Neural cell (in vitro differentiated cells): Measurements from ENCODE around the gene CYB561. TPM values are rescaled to one million over a fixed set of nuclear protein-coding genes. Genes with fewer than 3 reads are reported as not detected.

Experiments used
- H2AFZ ChIP-seq: fragments of 200-600, 300-800 bp; sonication (generic), shearing (Covaris generic); 2 replicates; pipeline ENCODE4 v1.6.0; 2014; ENCODE audit warnings: low read depth, mild to moderate bottlenecking, antibody characterized with exemption, low read length, moderate library complexity
- H3F3A ChIP-seq: fragments of 200-600 bp; shearing (Covaris generic); 2 replicates; pipeline ENCODE4 v1.6.1; 2016; ENCODE audit warnings: mild to moderate bottlenecking, moderate library complexity, mixed read lengths, antibody characterized with exemption, low read length; ENCODE audit not compliant: insufficient read depth, poor library complexity, severe bottlenecking
- H3K27ac ChIP-seq: fragments of 200-600, 300-800 bp; sonication (generic), shearing (Covaris generic); 2 replicates; pipeline ENCODE4 v1.5.1; 2014; ENCODE audit warnings: mild to moderate bottlenecking, low read length, moderate library complexity
- H3K27me3 ChIP-seq: fragments of 300-800, 200-600 bp; sonication (generic), shearing (Covaris generic); 2 replicates; pipeline ENCODE4 v1.6.0; 2014; ENCODE audit warnings: mild to moderate bottlenecking, low read depth, low read length, moderate library complexity; ENCODE audit not compliant: insufficient read depth
- H3K36me3 ChIP-seq: fragments of 300-800, 200-600 bp; sonication (generic), shearing (Covaris generic); 2 replicates; pipeline ENCODE4 v1.5.1; 2014; ENCODE audit warnings: mild to moderate bottlenecking, antibody characterized with exemption, low read length, moderate library complexity; ENCODE audit not compliant: insufficient read depth
- H3K4me2 ChIP-seq: fragments of 300-800, 200-600 bp; sonication (generic), shearing (Covaris generic); 2 replicates; pipeline ENCODE4 v1.6.0; 2014; ENCODE audit warnings: mild to moderate bottlenecking, low read length
- H3K4me3 ChIP-seq: fragments of 300-800, 200-600 bp; sonication (generic), shearing (Covaris generic); 2 replicates; pipeline ENCODE4 v1.5.1; 2014; ENCODE audit warnings: mild to moderate bottlenecking, low read length, moderate library complexity
- H3K79me2 ChIP-seq: fragments of 200-600 bp; shearing (Covaris generic); replicated peaks from 2 replicates; pipeline ENCODE4 v1.6.0; 2014; ENCODE audit warnings: mild to moderate bottlenecking, low read length, moderate library complexity; ENCODE audit not compliant: insufficient read depth
- H3K9ac ChIP-seq: fragments of 300-800, 200-600 bp; sonication (generic), shearing (Covaris generic); 2 replicates; pipeline ENCODE4 v1.6.1; 2016; ENCODE audit warnings: mild to moderate bottlenecking, low read length, mixed read lengths
- H3K9me2 ChIP-seq: fragments of 200-600 bp; shearing (Covaris generic); 2 replicates; pipeline ENCODE4 v1.6.1; 2016; ENCODE audit warnings: mild to moderate bottlenecking, low read length, mixed read lengths; ENCODE audit not compliant: insufficient read depth
- H3K9me3 ChIP-seq: fragments of 200-600, 300-800 bp; sonication (generic), shearing (Covaris generic); 2 replicates; pipeline ENCODE4 v1.6.1; 2016; ENCODE audit warnings: mild to moderate bottlenecking, mixed run types, low read length, moderate library complexity, mixed read lengths
- H4K20me1 ChIP-seq: fragments of 200-600 bp; shearing (Covaris generic); 2 replicates; pipeline ENCODE4 v1.6.1; 2016; ENCODE audit warnings: mild to moderate bottlenecking, mixed run types; ENCODE audit not compliant: insufficient read depth
- EP300 ChIP-seq: fragments of 450-650 bp; conservative IDR thresholded peaks from 2 replicates; pipeline ENCODE4 v1.6.1; 2014; ENCODE audit warnings: antibody characterized with exemption, mild to moderate bottlenecking, moderate library complexity; ENCODE audit not compliant: poor library complexity, severe bottlenecking
- EZH2 ChIP-seq: fragments of 200-600, 300-800 bp; shearing (Covaris generic), sonication (generic); IDR thresholded peaks from 2 replicates; pipeline ENCODE4 v1.6.1; 2014; ENCODE audit warnings: antibody characterized with exemption, low read length, borderline replicate concordance, mild to moderate bottlenecking; ENCODE audit not compliant: insufficient read depth, poor library complexity, severe bottlenecking
- MXI1 ChIP-seq: fragments of 450-650 bp; conservative IDR thresholded peaks from 2 replicates; pipeline ENCODE4 v1.6.1; 2014; ENCODE audit warnings: antibody characterized with exemption, mild to moderate bottlenecking; ENCODE audit not compliant: poor library complexity, severe bottlenecking
- POLR2AphosphoS5 ChIP-seq: IDR thresholded peaks from 2 replicates; pipeline ENCODE4 v1.6.1; 2012
- RAD21 ChIP-seq: fragments of 450-650 bp; conservative IDR thresholded peaks from 2 replicates; pipeline ENCODE4 v1.6.1; 2014; ENCODE audit warnings: antibody characterized with exemption, mild to moderate bottlenecking, moderate library complexity
- SMC3 ChIP-seq: fragments of 450-650 bp; conservative IDR thresholded peaks from 2 replicates; pipeline ENCODE4 v1.6.1; 2014; ENCODE audit warnings: antibody characterized with exemption, mild to moderate bottlenecking, moderate library complexity; ENCODE audit not compliant: poor library complexity
- TAF1 ChIP-seq: IDR thresholded peaks from 2 replicates; pipeline ENCODE4 v1.6.1; 2012; ENCODE audit warnings: low read depth
- polyA plus RNA-seq: library from polyadenylated mRNA; depleted of rRNA; stranded (reverse); fragments of >200 nt; gene quantifications from 2 replicates; pipeline ENCODE4 v1.2.3, GENCODE V29; 2014
- TF ChIP-seq, protein P1 (sequence below): IDR thresholded peaks from 2 replicates; pipeline ENCODE4 v1.6.1; 2012; ENCODE audit warnings: borderline replicate concordance
- TF ChIP-seq, protein P2 (sequence below): fragments of 450-650 bp; IDR thresholded peaks from 2 replicates; pipeline ENCODE4 v1.5.1; 2014; ENCODE audit warnings: antibody characterized with exemption, mild to moderate bottlenecking, moderate library complexity; ENCODE audit not compliant: poor library complexity, severe bottlenecking

The CYB561 gene
- polyA plus RNA-seq, 1 donor from 2014 or later: 15.7 TPM

DNA sequence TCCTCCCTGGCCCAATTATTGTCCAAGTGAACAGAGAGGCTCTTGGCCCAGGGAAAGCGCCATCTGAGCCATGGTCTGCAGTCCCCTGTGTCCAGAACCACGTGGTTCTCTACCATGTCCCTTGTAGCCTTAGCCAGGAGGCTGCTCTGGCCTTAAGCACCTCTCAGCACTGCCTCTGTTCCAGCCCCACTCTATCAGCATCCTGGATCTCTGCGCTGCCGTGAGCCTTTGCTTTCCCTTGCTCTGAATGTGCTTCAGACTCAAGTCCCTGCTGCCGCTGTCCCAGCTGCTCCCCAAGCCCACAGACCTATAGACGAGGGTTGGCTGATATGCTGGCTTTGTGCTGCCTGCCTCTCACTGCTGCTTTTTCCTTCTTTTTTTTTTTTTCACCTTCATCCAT lies 33.9 kb downstream of the CYB561 start:
- no peaks in the 10 kb centered on the region for H3F3A ChIP-seq
- H3K4me3 ChIP-seq: no peak overlapping the region
- H3K79me2 ChIP-seq: no peaks in the 10 kb centered on the region
- H3K9me2 ChIP-seq: no peaks in the 10 kb centered on the region
- no peak overlapping the region for H2AFZ ChIP-seq
- H3K27ac ChIP-seq: no peak overlapping the region
- peaks cover 13% of the 10 kb centered on the region for H3K36me3 ChIP-seq
- TF ChIP-seq, protein P1, sequence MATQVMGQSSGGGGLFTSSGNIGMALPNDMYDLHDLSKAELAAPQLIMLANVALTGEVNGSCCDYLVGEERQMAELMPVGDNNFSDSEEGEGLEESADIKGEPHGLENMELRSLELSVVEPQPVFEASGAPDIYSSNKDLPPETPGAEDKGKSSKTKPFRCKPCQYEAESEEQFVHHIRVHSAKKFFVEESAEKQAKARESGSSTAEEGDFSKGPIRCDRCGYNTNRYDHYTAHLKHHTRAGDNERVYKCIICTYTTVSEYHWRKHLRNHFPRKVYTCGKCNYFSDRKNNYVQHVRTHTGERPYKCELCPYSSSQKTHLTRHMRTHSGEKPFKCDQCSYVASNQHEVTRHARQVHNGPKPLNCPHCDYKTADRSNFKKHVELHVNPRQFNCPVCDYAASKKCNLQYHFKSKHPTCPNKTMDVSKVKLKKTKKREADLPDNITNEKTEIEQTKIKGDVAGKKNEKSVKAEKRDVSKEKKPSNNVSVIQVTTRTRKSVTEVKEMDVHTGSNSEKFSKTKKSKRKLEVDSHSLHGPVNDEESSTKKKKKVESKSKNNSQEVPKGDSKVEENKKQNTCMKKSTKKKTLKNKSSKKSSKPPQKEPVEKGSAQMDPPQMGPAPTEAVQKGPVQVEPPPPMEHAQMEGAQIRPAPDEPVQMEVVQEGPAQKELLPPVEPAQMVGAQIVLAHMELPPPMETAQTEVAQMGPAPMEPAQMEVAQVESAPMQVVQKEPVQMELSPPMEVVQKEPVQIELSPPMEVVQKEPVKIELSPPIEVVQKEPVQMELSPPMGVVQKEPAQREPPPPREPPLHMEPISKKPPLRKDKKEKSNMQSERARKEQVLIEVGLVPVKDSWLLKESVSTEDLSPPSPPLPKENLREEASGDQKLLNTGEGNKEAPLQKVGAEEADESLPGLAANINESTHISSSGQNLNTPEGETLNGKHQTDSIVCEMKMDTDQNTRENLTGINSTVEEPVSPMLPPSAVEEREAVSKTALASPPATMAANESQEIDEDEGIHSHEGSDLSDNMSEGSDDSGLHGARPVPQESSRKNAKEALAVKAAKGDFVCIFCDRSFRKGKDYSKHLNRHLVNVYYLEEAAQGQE: no peak
- no peak for TF ChIP-seq EP300
- TF ChIP-seq, protein P2, sequence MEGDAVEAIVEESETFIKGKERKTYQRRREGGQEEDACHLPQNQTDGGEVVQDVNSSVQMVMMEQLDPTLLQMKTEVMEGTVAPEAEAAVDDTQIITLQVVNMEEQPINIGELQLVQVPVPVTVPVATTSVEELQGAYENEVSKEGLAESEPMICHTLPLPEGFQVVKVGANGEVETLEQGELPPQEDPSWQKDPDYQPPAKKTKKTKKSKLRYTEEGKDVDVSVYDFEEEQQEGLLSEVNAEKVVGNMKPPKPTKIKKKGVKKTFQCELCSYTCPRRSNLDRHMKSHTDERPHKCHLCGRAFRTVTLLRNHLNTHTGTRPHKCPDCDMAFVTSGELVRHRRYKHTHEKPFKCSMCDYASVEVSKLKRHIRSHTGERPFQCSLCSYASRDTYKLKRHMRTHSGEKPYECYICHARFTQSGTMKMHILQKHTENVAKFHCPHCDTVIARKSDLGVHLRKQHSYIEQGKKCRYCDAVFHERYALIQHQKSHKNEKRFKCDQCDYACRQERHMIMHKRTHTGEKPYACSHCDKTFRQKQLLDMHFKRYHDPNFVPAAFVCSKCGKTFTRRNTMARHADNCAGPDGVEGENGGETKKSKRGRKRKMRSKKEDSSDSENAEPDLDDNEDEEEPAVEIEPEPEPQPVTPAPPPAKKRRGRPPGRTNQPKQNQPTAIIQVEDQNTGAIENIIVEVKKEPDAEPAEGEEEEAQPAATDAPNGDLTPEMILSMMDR: no peak
- no peak for TF ChIP-seq RAD21
- TF ChIP-seq EZH2: no peak
- no peak for TF ChIP-seq POLR2AphosphoS5
- TF ChIP-seq SMC3: no peak
- TF ChIP-seq MXI1: no peak
- TF ChIP-seq TAF1: no peak
- no peaks in the 10 kb centered on the region for H3K9me3 ChIP-seq
- no peak overlapping the region for H3K9ac ChIP-seq
- H4K20me1 ChIP-seq: no peaks in the 10 kb centered on the region
- no peaks in the 10 kb centered on the region for H3K27me3 ChIP-seq
- H3K4me2 ChIP-seq: no peak overlapping the region

DNA sequence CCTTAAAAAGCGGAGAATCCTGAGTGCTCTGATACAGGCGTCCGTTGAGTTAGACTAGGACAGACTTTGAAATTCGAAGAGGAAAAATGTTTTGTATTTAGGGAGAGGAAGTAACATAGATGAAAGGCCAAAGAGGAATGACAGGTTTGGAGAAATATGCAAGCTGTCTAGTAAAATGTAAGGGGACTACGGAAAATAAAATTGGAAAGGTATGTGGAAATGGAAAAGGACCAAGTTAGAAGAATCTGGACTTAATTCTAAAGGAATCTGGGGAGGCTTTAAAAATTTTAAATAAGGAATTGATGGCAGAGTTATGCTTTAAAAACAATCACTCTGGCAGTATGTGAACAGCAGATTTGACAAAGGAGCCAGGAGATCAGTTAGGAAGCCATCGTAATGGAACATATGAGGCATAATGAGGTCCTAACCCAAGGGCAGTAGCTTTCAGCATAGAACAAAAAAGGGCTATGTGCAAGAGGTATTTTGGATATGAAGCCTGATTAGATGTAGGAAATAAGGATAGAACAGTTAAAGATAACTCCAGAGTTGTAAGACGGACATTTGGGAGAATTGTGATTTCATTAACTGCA lies 38.3 kb downstream of the CYB561 start:
- Histone ChIP-seq H3K79me2 (no peaks in the 10 kb centered on the region), H3K36me3 (peaks cover 17% of the 10 kb centered on the region), H3K27me3 (no peaks in the 10 kb centered on the region), H3K9me3 (no peaks in the 10 kb centered on the region), H4K20me1 (no peaks in the 10 kb centered on the region), H3K9me2 (no peaks in the 10 kb centered on the region), H3K4me2 (no peak overlapping the region), H3K4me3 (no peak overlapping the region), H3K27ac (no peak overlapping the region), H3K9ac (no peak overlapping the region), H2AFZ (no peak overlapping the region), H3F3A (no peaks in the 10 kb centered on the region)
- TF ChIP-seq EP300 (no peak), POLR2AphosphoS5 (no peak), TAF1 (no peak), MXI1 (no peak), EZH2 (no peak), SMC3 (no peak), RAD21 (no peak)
- TF ChIP-seq, protein P2: no peak
- TF ChIP-seq, protein P1: no peak
